GM23338 (cell line): ENCODE results near the gene PBX3. TPM values are rescaled to one million over a fixed set of nuclear protein-coding genes. Genes with fewer than 3 reads are reported as not detected.
A peak's percentile ranks its signal among the peaks of the same experiment; 100 is the strongest.

ENCODE experiments used
- ATAC-seq: fragments of 200-7000 bp; cut with Tn5 transposase; 3 replicates; pipeline ENCODE4 v1.9.1; 2020
- DNase-seq: peaks from one replicate; pipeline ENCODE4 v3.0.0-alpha.2; 2015; ENCODE audit warnings: low spot score
- H2AFZ ChIP-seq: fragments of 200-600 bp; sonication (generic); 2 replicates; pipeline ENCODE4 v1.8.0; 2016; ENCODE audit warnings: antibody characterized with exemption, mild to moderate bottlenecking, moderate library complexity
- H3F3A ChIP-seq: fragments of 200-600 bp; sonication (generic); replicated peaks from 2 replicates; pipeline ENCODE4 v1.8.0; 2017; ENCODE audit warnings: antibody characterized with exemption, mixed run types, low read depth
- H3K27ac ChIP-seq: fragments of 200-600 bp; sonication (generic); 2 replicates; pipeline ENCODE4 v1.6.1; 2016; ENCODE audit warnings: low read depth
- H3K27me3 ChIP-seq: fragments of 200-600 bp; sonication (generic); 2 replicates; pipeline ENCODE4 v1.8.0; 2016; ENCODE audit warnings: mild to moderate bottlenecking, mixed run types, moderate library complexity; ENCODE audit not compliant: insufficient read depth
- H3K36me3 ChIP-seq: fragments of 200-600 bp; sonication (generic); 2 replicates; pipeline ENCODE4 v1.8.0; 2016; ENCODE audit warnings: mild to moderate bottlenecking; ENCODE audit not compliant: insufficient read depth
- H3K4me1 ChIP-seq: fragments of 200-600 bp; sonication (generic); 2 replicates; pipeline ENCODE4 v1.8.0; 2016; ENCODE audit warnings: mild to moderate bottlenecking, moderate library complexity; ENCODE audit not compliant: insufficient read depth
- H3K4me2 ChIP-seq: fragments of 200-600 bp; sonication (generic); 2 replicates; pipeline ENCODE4 v1.7.1; 2017; ENCODE audit warnings: mixed run types
- H3K4me3 ChIP-seq: fragments of 200-600 bp; sonication (generic); 2 replicates; pipeline ENCODE4 v1.6.1; 2016; ENCODE audit warnings: mixed run types
- H3K79me2 ChIP-seq: fragments of 200-600 bp; sonication (generic); replicated peaks from 2 replicates; pipeline ENCODE4 v1.8.0; 2017; ENCODE audit warnings: mild to moderate bottlenecking; ENCODE audit not compliant: insufficient read depth
- H3K9me2 ChIP-seq: fragments of 200-600 bp; sonication (generic); 2 replicates; pipeline ENCODE4 v1.8.0; 2017; ENCODE audit not compliant: insufficient read depth
- H4K20me1 ChIP-seq: fragments of 200-600 bp; sonication (generic); replicated peaks from 2 replicates; pipeline ENCODE4 v1.8.0; 2017; ENCODE audit warnings: mild to moderate bottlenecking; ENCODE audit not compliant: insufficient read depth
- H3K27ac Mint-ChIP-seq: 2 replicates; pipeline ENCODE4 v1.8.0; 2020; ENCODE audit warnings: inconsistent platforms, mild to moderate bottlenecking, moderate library complexity, mixed read lengths
- H3K27me3 Mint-ChIP-seq: 3 replicates; pipeline ENCODE4 v1.8.0; 2022; ENCODE audit warnings: low read depth, mild to moderate bottlenecking, moderate library complexity, mixed read lengths, inconsistent platforms; ENCODE audit not compliant: insufficient read depth, poor library complexity
- H3K36me3 Mint-ChIP-seq: 3 replicates; pipeline ENCODE4 v1.8.0; 2021; ENCODE audit warnings: low read depth, mild to moderate bottlenecking, inconsistent platforms, moderate library complexity, mixed read lengths
- H3K4me1 Mint-ChIP-seq: 3 replicates; pipeline ENCODE4 v1.8.0; 2020; ENCODE audit warnings: mild to moderate bottlenecking, inconsistent platforms, mixed read lengths
- H3K4me3 Mint-ChIP-seq: 3 replicates; pipeline ENCODE4 v1.8.0; 2021; ENCODE audit warnings: moderate library complexity, mild to moderate bottlenecking, inconsistent platforms, mixed read lengths
- H3K9me3 Mint-ChIP-seq: 3 replicates; pipeline ENCODE4 v1.8.0; 2020; ENCODE audit warnings: moderate library complexity, mild to moderate bottlenecking, inconsistent platforms, mixed read lengths
- CREB1 ChIP-seq: fragments of 250-450 bp; sonication (Bioruptor Pico); IDR thresholded peaks from 2 replicates; pipeline ENCODE4 v1.5.0; 2020; ENCODE audit warnings: low read depth, mild to moderate bottlenecking, moderate library complexity
- CTCF ChIP-seq, 2 experiments: fragments of 200-600 bp in 1 of 2; sonication (generic) in 1 of 2; conservative IDR thresholded peaks; 2 replicates each; pipeline versions ENCODE4 v1.5.1 to v1.6.1; 2016 to 2017; ENCODE audit warnings: antibody characterized with exemption in 2 of 2, low read depth in 2 of 2, mild to moderate bottlenecking in 2 of 2, moderate library complexity in 1 of 2
- ETS1 ChIP-seq: IDR thresholded peaks from 2 replicates; pipeline ENCODE4 v1.6.1; 2016; ENCODE audit warnings: antibody characterized with exemption
- EZH2 ChIP-seq: fragments of 200-600 bp; sonication (generic); IDR thresholded peaks from one replicate; pipeline ENCODE4 v1.8.0; 2017; ENCODE audit warnings: antibody characterized with exemption, mild to moderate bottlenecking, low read depth; ENCODE audit not compliant: unreplicated experiment
- EZH2phosphoT487 ChIP-seq: fragments of 200-600 bp; sonication (generic); IDR thresholded peaks from one replicate; pipeline ENCODE4 v1.8.1; 2018; ENCODE audit warnings: antibody characterized with exemption; ENCODE audit not compliant: unreplicated experiment
- JUNB ChIP-seq: IDR thresholded peaks from one replicate; pipeline ENCODE4 v1.6.1; 2016; ENCODE audit warnings: antibody characterized with exemption; ENCODE audit not compliant: unreplicated experiment
- NANOG ChIP-seq: IDR thresholded peaks from 2 replicates; pipeline ENCODE4 v1.6.1; 2016; ENCODE audit warnings: antibody characterized with exemption, borderline replicate concordance
- POLR2AphosphoS5 ChIP-seq: IDR thresholded peaks from 2 replicates; pipeline ENCODE4 v1.6.1; 2016; ENCODE audit warnings: antibody characterized with exemption, low read depth
- STAT1 ChIP-seq: IDR thresholded peaks from one replicate; pipeline ENCODE4 v1.6.1; 2016; ENCODE audit warnings: antibody characterized with exemption; ENCODE audit not compliant: unreplicated experiment
- ZNF114 ChIP-seq: fragments of 250-450 bp; sonication (Bioruptor Pico); IDR thresholded peaks from 2 replicates; pipeline ENCODE4 v1.5.0; 2020; ENCODE audit warnings: mild to moderate bottlenecking, moderate library complexity
- ZNF331 ChIP-seq: fragments of 250-450 bp; sonication (Bioruptor Pico); IDR thresholded peaks from 2 replicates; pipeline ENCODE4 v1.5.0; 2020; ENCODE audit warnings: low read depth, mild to moderate bottlenecking, moderate library complexity
- polyA plus RNA-seq: library from polyadenylated mRNA; unstranded; fragments of >200 nt; fragmentation: Nextera tagmentation; extraction: Ambion mirVana; gene quantifications from 2 replicates; pipeline ENCODE4 v1.2.1, GENCODE V29; 2016
- total RNA-seq: library from RNA; depleted of rRNA; stranded (reverse); fragments of >200 nt; shearing (Covaris generic); gene quantifications from 2 replicates; pipeline ENCODE4 v1.2.3, GENCODE V29; 2014
- TF ChIP-seq, protein P1 (sequence below): fragments of 250-450 bp; sonication (Bioruptor Pico); IDR thresholded peaks from 2 replicates; pipeline ENCODE4 v1.5.0; 2020; ENCODE audit warnings: mild to moderate bottlenecking, moderate library complexity
- TF ChIP-seq, protein P2 (sequence below): IDR thresholded peaks from one replicate; pipeline ENCODE4 v1.6.1; 2018; ENCODE audit warnings: antibody characterized with exemption; ENCODE audit not compliant: unreplicated experiment

PBX3 gene
- total and polyA plus RNA-seq, 2 experiments from 2014 or later, result 28.9 to 50.5 TPM

DNA sequence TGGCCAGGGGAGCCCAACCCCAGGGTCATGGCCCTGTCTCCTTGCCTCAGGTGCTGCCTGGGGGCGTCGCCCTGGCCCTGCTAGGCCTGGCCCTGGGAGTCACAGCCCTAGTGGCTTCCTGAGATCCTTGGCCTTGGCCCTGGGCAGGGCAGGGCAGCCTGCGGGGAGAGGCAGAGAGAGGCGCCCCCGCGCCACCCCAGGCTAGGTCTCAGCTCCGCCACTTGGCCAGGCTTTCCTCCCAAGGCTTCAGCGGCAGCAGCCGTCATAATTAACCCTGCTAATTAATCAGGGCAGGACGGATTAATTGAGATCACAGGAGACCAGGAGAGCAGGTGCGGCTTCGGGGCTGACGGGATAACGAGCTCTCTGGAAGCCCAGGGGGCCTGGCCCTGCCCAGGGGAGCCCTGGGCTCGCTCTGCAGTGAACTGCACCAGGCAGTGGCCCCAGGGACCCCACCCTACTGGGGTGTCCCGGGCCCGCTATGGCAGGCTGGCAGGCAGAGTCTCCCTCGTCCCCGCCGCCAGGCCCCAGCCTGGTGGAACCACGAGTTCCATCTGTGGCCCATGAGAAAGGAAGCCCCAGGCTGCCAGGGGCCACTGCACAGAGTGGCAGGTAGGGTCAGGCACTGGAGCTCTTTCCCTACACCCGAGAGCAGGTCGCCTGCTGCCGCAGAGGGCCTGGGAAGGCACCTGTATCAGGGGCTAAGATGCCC is 269.6 kb downstream of the PBX3 start:
- H3K27me3 Mint-ChIP-seq, result peaks cover 7% of the 10 kb centered on the region
- H3F3A ChIP-seq, result no peaks in the 10 kb centered on the region
- no peak overlapping the region for H3K4me3 Mint-ChIP-seq
- no peaks in the 10 kb centered on the region for H3K36me3 ChIP-seq
- H3K9me2 ChIP-seq, result no peaks in the 10 kb centered on the region
- H3K4me3 ChIP-seq, result no peak overlapping the region
- H3K4me1 Mint-ChIP-seq, result peaks cover 5% of the 10 kb centered on the region
- TF ChIP-seq CREB1 (CRISPR knock-in tag) (no peak), ZNF331 (CRISPR knock-in tag) (no peak), POLR2AphosphoS5 (no peak), STAT1 (no peak), EZH2phosphoT487 (no peak), EZH2 (no peak), CTCF (conservative IDR thresholded peaks at IDR 0.05; ENCODE audit: low read depth in 2 of 2) (no peak), JUNB (no peak), NANOG (no peak), ZNF114 (CRISPR knock-in tag) (no peak), ETS1 (no peak)
- TF ChIP-seq, protein P1, sequence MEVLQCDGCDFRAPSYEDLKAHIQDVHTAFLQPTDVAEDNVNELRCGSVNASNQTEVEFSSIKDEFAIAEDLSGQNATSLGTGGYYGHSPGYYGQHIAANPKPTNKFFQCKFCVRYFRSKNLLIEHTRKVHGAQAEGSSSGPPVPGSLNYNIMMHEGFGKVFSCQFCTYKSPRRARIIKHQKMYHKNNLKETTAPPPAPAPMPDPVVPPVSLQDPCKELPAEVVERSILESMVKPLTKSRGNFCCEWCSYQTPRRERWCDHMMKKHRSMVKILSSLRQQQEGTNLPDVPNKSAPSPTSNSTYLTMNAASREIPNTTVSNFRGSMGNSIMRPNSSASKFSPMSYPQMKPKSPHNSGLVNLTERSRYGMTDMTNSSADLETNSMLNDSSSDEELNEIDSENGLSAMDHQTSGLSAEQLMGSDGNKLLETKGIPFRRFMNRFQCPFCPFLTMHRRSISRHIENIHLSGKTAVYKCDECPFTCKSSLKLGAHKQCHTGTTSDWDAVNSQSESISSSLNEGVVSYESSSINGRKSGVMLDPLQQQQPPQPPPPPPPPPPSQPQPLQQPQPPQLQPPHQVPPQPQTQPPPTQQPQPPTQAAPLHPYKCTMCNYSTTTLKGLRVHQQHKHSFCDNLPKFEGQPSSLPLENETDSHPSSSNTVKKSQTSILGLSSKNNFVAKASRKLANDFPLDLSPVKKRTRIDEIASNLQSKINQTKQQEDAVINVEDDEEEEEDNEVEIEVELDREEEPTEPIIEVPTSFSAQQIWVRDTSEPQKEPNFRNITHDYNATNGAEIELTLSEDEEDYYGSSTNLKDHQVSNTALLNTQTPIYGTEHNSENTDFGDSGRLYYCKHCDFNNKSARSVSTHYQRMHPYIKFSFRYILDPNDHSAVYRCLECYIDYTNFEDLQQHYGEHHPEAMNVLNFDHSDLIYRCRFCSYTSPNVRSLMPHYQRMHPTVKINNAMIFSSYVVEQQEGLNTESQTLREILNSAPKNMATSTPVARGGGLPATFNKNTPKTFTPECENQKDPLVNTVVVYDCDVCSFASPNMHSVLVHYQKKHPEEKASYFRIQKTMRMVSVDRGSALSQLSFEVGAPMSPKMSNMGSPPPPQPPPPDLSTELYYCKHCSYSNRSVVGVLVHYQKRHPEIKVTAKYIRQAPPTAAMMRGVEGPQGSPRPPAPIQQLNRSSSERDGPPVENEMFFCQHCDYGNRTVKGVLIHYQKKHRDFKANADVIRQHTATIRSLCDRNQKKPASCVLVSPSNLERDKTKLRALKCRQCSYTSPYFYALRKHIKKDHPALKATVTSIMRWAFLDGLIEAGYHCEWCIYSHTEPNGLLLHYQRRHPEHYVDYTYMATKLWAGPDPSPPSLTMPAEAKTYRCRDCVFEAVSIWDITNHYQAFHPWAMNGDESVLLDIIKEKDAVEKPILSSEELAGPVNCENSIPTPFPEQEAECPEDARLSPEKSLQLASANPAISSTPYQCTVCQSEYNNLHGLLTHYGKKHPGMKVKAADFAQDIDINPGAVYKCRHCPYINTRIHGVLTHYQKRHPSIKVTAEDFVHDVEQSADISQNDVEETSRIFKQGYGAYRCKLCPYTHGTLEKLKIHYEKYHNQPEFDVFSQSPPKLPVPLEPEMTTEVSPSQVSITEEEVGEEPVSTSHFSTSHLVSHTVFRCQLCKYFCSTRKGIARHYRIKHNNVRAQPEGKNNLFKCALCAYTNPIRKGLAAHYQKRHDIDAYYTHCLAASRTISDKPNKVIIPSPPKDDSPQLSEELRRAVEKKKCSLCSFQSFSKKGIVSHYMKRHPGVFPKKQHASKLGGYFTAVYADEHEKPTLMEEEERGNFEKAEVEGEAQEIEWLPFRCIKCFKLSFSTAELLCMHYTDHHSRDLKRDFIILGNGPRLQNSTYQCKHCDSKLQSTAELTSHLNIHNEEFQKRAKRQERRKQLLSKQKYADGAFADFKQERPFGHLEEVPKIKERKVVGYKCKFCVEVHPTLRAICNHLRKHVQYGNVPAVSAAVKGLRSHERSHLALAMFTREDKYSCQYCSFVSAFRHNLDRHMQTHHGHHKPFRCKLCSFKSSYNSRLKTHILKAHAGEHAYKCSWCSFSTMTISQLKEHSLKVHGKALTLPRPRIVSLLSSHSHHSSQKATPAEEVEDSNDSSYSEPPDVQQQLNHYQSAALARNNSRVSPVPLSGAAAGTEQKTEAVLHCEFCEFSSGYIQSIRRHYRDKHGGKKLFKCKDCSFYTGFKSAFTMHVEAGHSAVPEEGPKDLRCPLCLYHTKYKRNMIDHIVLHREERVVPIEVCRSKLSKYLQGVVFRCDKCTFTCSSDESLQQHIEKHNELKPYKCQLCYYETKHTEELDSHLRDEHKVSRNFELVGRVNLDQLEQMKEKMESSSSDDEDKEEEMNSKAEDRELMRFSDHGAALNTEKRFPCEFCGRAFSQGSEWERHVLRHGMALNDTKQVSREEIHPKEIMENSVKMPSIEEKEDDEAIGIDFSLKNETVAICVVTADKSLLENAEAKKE (CRISPR knock-in tag), result no peak
- TF ChIP-seq, protein P2, sequence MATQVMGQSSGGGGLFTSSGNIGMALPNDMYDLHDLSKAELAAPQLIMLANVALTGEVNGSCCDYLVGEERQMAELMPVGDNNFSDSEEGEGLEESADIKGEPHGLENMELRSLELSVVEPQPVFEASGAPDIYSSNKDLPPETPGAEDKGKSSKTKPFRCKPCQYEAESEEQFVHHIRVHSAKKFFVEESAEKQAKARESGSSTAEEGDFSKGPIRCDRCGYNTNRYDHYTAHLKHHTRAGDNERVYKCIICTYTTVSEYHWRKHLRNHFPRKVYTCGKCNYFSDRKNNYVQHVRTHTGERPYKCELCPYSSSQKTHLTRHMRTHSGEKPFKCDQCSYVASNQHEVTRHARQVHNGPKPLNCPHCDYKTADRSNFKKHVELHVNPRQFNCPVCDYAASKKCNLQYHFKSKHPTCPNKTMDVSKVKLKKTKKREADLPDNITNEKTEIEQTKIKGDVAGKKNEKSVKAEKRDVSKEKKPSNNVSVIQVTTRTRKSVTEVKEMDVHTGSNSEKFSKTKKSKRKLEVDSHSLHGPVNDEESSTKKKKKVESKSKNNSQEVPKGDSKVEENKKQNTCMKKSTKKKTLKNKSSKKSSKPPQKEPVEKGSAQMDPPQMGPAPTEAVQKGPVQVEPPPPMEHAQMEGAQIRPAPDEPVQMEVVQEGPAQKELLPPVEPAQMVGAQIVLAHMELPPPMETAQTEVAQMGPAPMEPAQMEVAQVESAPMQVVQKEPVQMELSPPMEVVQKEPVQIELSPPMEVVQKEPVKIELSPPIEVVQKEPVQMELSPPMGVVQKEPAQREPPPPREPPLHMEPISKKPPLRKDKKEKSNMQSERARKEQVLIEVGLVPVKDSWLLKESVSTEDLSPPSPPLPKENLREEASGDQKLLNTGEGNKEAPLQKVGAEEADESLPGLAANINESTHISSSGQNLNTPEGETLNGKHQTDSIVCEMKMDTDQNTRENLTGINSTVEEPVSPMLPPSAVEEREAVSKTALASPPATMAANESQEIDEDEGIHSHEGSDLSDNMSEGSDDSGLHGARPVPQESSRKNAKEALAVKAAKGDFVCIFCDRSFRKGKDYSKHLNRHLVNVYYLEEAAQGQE, result no peak
- no peak for DNase-seq
- no peaks in the 10 kb centered on the region for H4K20me1 ChIP-seq
- no peak overlapping the region for H3K27ac ChIP-seq
- no peaks in the 10 kb centered on the region; the same call in 2 of the 3 replicates for H3K36me3 Mint-ChIP-seq
- H3K9me3 Mint-ChIP-seq, result no peaks in the 10 kb centered on the region; the same call in none of the 3 replicates
- peak; percentile 34; the same call in 2 of the 3 replicates for ATAC-seq
- H3K79me2 ChIP-seq, result no peaks in the 10 kb centered on the region
- no peaks in the 10 kb centered on the region for H3K4me1 ChIP-seq
- no peak overlapping the region for H3K27ac Mint-ChIP-seq
- H2AFZ ChIP-seq, result no peak overlapping the region
- H3K27me3 ChIP-seq, result no peaks in the 10 kb centered on the region
- H3K4me2 ChIP-seq, result no peak overlapping the region
